Stimulated activated CD4-positive, alpha-beta T cell treated with anti-CD3 and anti-CD28 coated beads, TNF-alpha, amount 100 ng/mL, for 48 hours (primary cell): ENCODE results near the gene GUCA2B.

ENCODE experiments used
- DNase-seq, 3 donors: peaks; one replicate each; pipeline ENCODE4 v3.0.0-alpha.2; 2020; ENCODE audit warnings: low read depth in 3 of 3

The GUCA2B gene

DNA sequence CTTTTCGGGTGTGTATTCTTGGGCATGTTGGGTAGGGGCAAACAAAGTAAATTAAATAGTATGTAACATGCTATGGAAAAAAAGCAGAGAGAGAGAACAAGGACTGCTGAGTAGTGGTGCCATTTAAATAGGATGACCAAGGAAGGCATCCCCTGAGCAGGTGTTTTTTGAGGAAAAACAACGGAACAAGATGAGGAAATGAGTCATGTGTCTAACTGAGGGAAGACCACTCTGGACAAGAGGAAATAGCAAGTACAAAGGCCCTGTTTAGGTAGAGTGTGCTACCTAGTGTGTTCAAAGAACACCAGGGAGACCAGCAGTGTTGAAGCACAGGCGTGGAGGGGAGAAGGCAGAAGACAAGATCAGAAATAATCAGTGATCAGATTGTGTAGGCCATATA, 31.4 kb downstream of the GUCA2B start:
- DNase-seq: no peak

DNA sequence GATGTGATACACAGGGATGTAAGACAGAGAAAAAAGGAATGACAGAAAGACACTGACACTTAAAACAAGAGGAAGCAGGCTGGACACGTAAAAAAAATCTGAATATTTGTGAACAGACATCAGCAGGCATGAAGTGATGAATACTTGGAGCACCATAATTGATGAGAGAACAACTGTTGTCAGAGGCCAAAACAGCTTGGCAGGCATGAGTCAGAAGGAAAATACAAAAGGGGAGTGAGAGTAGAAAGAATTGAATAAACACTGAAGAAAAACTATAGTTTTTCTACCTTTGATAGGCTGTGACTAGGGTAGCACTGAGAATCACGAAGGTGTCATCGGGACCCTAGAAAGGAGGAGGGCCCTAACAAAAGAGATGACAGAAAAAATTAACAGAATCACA, 32.9 kb downstream of the GUCA2B start:
- no peak for DNase-seq

DNA sequence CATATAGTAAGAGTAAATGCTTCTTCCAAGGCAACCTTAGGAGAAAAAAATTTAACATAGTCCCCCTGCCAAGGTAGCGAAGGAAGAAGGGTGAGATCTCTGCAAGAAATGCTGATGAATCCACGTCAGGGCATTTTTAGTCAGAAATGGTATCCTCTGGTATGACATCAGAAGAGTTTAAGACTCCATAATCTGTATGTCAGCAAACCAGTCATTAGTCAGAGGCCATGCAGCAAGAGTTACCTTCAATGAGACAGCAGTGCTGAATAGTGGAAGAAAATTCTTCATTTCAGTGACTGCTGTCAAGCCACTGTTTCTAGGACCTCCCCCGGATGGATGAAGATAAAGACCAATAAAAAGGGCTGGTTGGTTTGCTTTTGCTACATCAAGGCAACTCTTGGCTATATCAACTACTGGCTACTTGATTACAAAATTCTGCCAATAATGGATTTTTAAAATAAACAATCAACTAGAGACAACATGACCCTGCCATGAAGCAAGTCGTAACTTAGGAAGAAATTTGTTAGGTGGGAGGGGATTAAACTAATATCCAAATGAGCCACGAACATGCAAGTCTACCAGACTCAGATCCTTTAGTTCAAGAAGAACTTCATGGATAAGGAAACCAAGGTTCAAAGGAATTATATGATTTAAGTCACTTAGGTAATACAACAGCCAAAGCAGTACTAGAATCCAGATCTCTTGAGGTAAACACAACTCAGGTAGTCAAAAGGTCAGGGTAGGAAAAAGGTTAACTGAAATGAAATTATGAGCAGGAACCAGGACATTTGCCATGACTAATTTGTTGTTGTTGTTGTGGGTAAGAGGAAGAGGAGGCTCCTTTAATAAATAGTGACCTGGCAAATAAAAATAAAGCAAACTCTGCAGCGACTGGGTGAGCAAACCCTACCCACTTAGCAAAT, 37.0 kb downstream of the GUCA2B start:
- no peak for DNase-seq

DNA sequence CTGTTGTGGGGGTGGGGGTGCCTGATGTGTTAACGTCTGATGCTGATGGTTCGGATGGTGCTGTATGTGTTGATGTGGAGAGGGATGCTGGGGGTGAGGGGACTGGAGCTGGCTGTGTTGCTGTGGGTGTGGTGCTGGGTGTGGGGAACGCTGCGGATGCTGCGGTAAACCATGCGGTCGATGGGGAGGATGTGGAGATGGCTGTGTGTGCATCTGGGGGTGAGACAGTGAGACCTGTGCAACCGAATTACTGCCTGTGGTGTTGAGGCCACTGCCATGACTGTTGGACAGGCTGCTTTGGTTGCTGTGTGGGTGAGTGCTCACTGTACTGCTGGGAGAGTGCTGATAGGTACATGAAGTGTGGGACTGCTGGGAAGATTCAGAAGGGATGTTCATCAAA, 38.1 kb downstream of the GUCA2B start:
- DNase-seq: no peak

DNA sequence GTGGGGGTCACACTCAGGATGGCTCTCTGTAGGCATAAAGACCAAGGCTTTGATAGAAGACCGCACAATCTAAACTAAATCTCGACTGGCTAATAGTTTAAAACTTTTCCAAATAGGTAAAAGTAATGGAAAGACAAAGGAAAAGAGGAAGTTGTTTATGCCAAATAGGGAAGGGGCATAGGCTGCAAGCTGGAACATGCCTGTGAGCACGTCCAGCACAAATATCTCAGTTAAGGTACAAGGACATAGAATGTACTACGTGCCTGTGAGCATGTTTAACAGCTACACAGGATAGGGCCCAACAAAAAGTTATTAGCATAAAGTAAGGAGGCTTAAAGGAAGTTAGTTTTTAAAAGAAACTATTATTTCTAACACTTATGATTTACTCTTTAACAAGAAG, 38.9 kb downstream of the GUCA2B start:
- DNase-seq: no peak

DNA sequence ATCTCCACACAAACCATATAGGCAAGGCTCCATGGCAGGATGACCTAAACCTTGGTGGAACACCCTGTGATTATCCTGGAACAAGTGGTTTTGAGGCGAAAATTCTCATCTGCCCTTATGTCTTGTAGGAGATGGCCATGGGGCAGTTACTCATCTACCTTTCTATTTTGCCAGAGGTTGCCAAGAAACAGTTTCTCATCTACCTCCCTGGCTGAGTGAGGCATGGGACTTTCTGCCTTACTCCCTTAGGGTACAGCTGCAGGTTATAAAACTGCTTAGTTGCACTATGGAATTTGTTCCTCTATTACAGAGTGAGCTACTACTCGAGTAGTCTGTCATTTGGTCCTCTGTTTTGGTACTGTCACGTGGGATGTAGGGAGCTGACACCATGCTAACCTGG, 42.6 kb downstream of the GUCA2B start:
- no peak for DNase-seq

DNA sequence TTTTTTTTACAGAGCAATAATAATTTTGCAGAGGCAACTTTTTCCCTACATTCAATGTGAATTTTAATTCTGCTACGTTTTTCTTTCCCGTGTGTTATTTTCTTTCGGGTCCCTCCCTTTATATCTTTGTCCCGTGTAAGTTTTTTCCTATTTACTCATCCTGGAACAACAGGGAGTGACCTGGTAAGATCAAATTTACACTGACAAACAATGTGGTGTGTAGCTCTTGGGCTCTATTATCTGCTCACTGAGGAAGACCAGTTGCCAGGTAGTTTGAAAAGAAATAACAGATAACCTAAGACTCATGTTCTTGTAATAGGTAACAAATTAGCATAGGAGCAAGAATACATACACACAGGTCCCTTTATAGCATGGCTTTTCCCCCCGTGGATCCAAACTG, 45.0 kb downstream of the GUCA2B start:
- no peak for DNase-seq

DNA sequence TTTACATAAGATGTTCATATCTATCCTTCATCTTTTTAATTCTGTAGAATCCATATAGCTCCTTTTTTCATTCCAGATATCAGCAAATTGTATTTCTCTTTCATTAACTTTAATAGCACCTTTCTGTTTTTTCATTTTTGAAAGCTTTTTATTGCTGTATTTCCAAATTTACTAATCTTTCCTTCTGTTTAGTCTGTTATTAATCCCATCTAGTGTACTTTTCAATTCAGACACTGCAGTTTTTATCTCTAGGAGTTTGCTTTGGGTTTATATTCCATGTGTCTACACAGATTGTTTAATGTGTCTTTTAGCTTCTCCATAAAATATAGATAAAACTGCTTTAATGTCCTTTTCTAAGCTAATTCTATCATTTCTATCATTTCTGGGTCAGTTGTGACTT, 48.8 kb downstream of the GUCA2B start:
- no peak for DNase-seq
